HepG2 (cell line): Measurements from ENCODE around the gene PC. TPM values are rescaled to one million over a fixed set of nuclear protein-coding genes. Genes with fewer than 3 reads are reported as not detected.

Experiments
- HNRNPLL ChIP-seq: fragments of 200-400 bp; formaldehyde crosslinking; IDR thresholded peaks from 2 replicates; pipeline ENCODE4 v1.6.1; 2017; ENCODE audit warnings: mild to moderate bottlenecking, low read depth, low read length; ENCODE audit not compliant: poor library complexity, severe bottlenecking
- MAX ChIP-seq: IDR thresholded peaks from 2 replicates; pipeline ENCODE4 v1.6.1; 2012; ENCODE audit warnings: inconsistent platforms
- PATZ1 ChIP-seq: sonication (generic); formaldehyde crosslinking; IDR thresholded peaks from 2 replicates; pipeline ENCODE4 v1.4.0; 2020; ENCODE audit warnings: missing genetic modification reagents
- RBFOX2 ChIP-seq: fragments of 200-400 bp; formaldehyde crosslinking; IDR thresholded peaks from 2 replicates; pipeline ENCODE4 v1.6.1; 2017; ENCODE audit warnings: low read depth, mild to moderate bottlenecking, low read length
- RORA ChIP-seq: sonication (generic); formaldehyde crosslinking; IDR thresholded peaks from 2 replicates; pipeline ENCODE4 v1.5.0; 2020; ENCODE audit warnings: mild to moderate bottlenecking, missing genetic modification reagents, moderate library complexity
- SAFB2 ChIP-seq: sonication (generic); formaldehyde crosslinking; IDR thresholded peaks from 2 replicates; pipeline ENCODE4 v1.5.1; 2020; ENCODE audit warnings: missing genetic modification reagents, low read depth, mild to moderate bottlenecking, borderline replicate concordance
- SCMH1 ChIP-seq: sonication (generic); formaldehyde crosslinking; IDR thresholded peaks from 2 replicates; pipeline ENCODE4 v1.9.0; 2021; ENCODE audit warnings: missing genetic modification reagents, mild to moderate bottlenecking, borderline replicate concordance
- SP1 ChIP-seq, 2 experiments: fragments of 450-650 bp in 1 of 2; sonication (generic) in 1 of 2; formaldehyde crosslinking in 1 of 2; IDR thresholded peaks; 2 replicates each; pipeline versions ENCODE4 v1.4.0 to v1.6.1; 2016 to 2020; ENCODE audit warnings: missing genetic modification reagents in 1 of 2
- ZFY ChIP-seq: sonication (generic); formaldehyde crosslinking; IDR thresholded peaks from 2 replicates; pipeline ENCODE4 v1.4.0; 2020; ENCODE audit warnings: missing genetic modification reagents
- ZNF337 ChIP-seq: sonication (generic); formaldehyde crosslinking; IDR thresholded peaks from 2 replicates; pipeline ENCODE4 v1.5.1; 2020; ENCODE audit warnings: missing genetic modification reagents, low read depth, mild to moderate bottlenecking, borderline replicate concordance
- ZNF720 ChIP-seq: sonication (generic); formaldehyde crosslinking; IDR thresholded peaks from 2 replicates; pipeline ENCODE4 v1.4.0; 2020; ENCODE audit warnings: missing genetic modification reagents
- polyA plus RNA-seq, 8 experiments: library from polyadenylated mRNA; depleted of rRNA in 3 of 8; stranded (reverse) in 7 of 8; unstranded in 1 of 8; fragments of >200 nt; fragmentation: Illumina TruSeq in 4 of 8; extraction: Trizol in 4 of 8; gene quantifications; 2 replicates each; pipeline versions ENCODE4 v1.2.1 to v1.2.3, GENCODE V29; 2011 to 2016; ENCODE audit warnings: low read depth in 4 of 8, missing spikeins in 1 of 8, mixed read lengths in 1 of 8; ENCODE audit not compliant: insufficient read depth in 1 of 8
- total RNA-seq, 5 experiments: library from RNA; depleted of rRNA; stranded (reverse); fragments of >200 nt; fragmentation: Illumina TruSeq; extraction: Trizol; gene quantifications; 2 replicates each; pipeline ENCODE4 v1.2.3, GENCODE V29; 2016; ENCODE audit warnings: low read depth in 1 of 5
- TF ChIP-seq, protein P1 (sequence below): sonication (generic); formaldehyde crosslinking; IDR thresholded peaks from 2 replicates; pipeline ENCODE4 v1.5.0; 2020; ENCODE audit warnings: mild to moderate bottlenecking, missing genetic modification reagents, borderline replicate concordance
- TF ChIP-seq, protein P2 (sequence below): sonication (generic); formaldehyde crosslinking; IDR thresholded peaks from 2 replicates; pipeline ENCODE4 v1.4.0; 2020; ENCODE audit warnings: mild to moderate bottlenecking, missing genetic modification reagents

Gene PC
- total and polyA plus RNA-seq, 2 of the 13 experiments (the other 11 are each of a cell fraction or from before 2014, with no cell fraction given): 29.0 to 39.0 TPM

- TF ChIP-seq RBFOX2 (peak; percentile 57), SCMH1 (CRISPR knock-in tag) (no peak), RORA (CRISPR knock-in tag) (no peak), ZNF337 (CRISPR knock-in tag) (no peak), ZFY (CRISPR knock-in tag) (peak; percentile 8; the same call in 1 of the 2 replicates), SAFB2 (CRISPR knock-in tag) (peak; percentile 10; the same call in 1 of the 2 replicates), MAX (peak; percentile 32; the same call in 1 of the 2 replicates), ZNF720 (CRISPR knock-in tag) (no peak), SP1 (IDR thresholded peaks at IDR 0.05) (no peak), SP1 (CRISPR knock-in tag; IDR thresholded peaks at IDR 0.05) (no peak), HNRNPLL (peak; percentile 38), PATZ1 (peak; percentile 62; the same call in 1 of the 2 replicates)
- TF ChIP-seq, protein P1, sequence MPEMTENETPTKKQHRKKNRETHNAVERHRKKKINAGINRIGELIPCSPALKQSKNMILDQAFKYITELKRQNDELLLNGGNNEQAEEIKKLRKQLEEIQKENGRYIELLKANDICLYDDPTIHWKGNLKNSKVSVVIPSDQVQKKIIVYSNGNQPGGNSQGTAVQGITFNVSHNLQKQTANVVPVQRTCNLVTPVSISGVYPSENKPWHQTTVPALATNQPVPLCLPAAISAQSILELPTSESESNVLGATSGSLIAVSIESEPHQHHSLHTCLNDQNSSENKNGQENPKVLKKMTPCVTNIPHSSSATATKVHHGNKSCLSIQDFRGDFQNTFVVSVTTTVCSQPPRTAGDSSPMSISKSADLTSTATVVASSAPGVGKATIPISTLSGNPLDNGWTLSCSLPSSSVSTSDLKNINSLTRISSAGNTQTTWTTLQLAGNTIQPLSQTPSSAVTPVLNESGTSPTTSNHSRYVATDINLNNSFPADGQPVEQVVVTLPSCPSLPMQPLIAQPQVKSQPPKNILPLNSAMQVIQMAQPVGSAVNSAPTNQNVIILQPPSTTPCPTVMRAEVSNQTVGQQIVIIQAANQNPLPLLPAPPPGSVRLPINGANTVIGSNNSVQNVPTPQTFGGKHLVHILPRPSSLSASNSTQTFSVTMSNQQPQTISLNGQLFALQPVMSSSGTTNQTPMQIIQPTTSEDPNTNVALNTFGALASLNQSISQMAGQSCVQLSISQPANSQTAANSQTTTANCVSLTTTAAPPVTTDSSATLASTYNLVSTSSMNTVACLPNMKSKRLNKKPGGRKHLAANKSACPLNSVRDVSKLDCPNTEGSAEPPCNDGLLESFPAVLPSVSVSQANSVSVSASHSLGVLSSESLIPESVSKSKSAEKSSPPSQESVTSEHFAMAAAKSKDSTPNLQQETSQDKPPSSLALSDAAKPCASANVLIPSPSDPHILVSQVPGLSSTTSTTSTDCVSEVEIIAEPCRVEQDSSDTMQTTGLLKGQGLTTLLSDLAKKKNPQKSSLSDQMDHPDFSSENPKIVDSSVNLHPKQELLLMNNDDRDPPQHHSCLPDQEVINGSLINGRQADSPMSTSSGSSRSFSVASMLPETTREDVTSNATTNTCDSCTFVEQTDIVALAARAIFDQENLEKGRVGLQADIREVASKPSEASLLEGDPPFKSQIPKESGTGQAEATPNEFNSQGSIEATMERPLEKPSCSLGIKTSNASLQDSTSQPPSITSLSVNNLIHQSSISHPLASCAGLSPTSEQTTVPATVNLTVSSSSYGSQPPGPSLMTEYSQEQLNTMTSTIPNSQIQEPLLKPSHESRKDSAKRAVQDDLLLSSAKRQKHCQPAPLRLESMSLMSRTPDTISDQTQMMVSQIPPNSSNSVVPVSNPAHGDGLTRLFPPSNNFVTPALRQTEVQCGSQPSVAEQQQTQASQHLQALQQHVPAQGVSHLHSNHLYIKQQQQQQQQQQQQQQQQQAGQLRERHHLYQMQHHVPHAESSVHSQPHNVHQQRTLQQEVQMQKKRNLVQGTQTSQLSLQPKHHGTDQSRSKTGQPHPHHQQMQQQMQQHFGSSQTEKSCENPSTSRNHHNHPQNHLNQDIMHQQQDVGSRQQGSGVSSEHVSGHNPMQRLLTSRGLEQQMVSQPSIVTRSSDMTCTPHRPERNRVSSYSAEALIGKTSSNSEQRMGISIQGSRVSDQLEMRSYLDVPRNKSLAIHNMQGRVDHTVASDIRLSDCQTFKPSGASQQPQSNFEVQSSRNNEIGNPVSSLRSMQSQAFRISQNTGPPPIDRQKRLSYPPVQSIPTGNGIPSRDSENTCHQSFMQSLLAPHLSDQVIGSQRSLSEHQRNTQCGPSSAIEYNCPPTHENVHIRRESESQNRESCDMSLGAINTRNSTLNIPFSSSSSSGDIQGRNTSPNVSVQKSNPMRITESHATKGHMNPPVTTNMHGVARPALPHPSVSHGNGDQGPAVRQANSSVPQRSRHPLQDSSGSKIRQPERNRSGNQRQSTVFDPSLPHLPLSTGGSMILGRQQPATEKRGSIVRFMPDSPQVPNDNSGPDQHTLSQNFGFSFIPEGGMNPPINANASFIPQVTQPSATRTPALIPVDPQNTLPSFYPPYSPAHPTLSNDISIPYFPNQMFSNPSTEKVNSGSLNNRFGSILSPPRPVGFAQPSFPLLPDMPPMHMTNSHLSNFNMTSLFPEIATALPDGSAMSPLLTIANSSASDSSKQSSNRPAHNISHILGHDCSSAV (CRISPR knock-in tag): no peak
- TF ChIP-seq, protein P2, sequence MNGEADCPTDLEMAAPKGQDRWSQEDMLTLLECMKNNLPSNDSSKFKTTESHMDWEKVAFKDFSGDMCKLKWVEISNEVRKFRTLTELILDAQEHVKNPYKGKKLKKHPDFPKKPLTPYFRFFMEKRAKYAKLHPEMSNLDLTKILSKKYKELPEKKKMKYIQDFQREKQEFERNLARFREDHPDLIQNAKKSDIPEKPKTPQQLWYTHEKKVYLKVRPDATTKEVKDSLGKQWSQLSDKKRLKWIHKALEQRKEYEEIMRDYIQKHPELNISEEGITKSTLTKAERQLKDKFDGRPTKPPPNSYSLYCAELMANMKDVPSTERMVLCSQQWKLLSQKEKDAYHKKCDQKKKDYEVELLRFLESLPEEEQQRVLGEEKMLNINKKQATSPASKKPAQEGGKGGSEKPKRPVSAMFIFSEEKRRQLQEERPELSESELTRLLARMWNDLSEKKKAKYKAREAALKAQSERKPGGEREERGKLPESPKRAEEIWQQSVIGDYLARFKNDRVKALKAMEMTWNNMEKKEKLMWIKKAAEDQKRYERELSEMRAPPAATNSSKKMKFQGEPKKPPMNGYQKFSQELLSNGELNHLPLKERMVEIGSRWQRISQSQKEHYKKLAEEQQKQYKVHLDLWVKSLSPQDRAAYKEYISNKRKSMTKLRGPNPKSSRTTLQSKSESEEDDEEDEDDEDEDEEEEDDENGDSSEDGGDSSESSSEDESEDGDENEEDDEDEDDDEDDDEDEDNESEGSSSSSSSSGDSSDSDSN (CRISPR knock-in tag): 0 out of 2 replicates have a peak, but pooled peaks have one; percentile 7
These were observed 101.5 kb downstream of the PC start, which contains the start of gene LRFN4 (continued) for GRCh38 chr11:66856496-66857233.
